Activated naive CD8-positive, alpha-beta T cell treated with anti-CD3 and anti-CD28 coated beads for 36 hours (primary cell): ENCODE data around the gene PRORP. TPM values are rescaled to one million over a fixed set of nuclear protein-coding genes. Genes with fewer than 3 reads are reported as not detected.
"Not testable (repeated sequence)": the region's sequence is repeated elsewhere in the genome, so short reads cannot be mapped to it uniquely, and the experiment has no call there.

Experiments used
- DNase-seq: peaks from one replicate; pipeline ENCODE4 v3.0.0; 2021
- H3K27ac Mint-ChIP-seq: one replicate; pipeline ENCODE4 v1.8.0; 2022; ENCODE audit warnings: mild to moderate bottlenecking, moderate library complexity, mixed read lengths
- H3K27me3 Mint-ChIP-seq: one replicate; pipeline ENCODE4 v1.8.0; 2022; ENCODE audit warnings: mild to moderate bottlenecking, mixed read lengths
- H3K36me3 Mint-ChIP-seq: one replicate; pipeline ENCODE4 v1.8.0; 2021; ENCODE audit warnings: mild to moderate bottlenecking, mixed read lengths
- H3K4me1 Mint-ChIP-seq: one replicate; pipeline ENCODE4 v1.8.0; 2021; ENCODE audit warnings: mixed read lengths
- H3K4me3 Mint-ChIP-seq: one replicate; pipeline ENCODE4 v1.8.0; 2022; ENCODE audit warnings: mild to moderate bottlenecking, moderate library complexity, mixed read lengths
- H3K9me3 Mint-ChIP-seq: one replicate; pipeline ENCODE4 v1.8.0; 2022; ENCODE audit warnings: mixed read lengths
- total RNA-seq, 2 experiments: library from RNA; stranded (reverse); gene quantifications; one replicate each; pipeline ENCODE4 v1.2.3, GENCODE V29; 2021

The PRORP gene
- total RNA-seq, 2 experiments from 2014 or later: 33.6 to 38.0 TPM

- H3K27ac Mint-ChIP-seq: peak overlapping the region; percentile 97
- DNase-seq: no peak
- no peaks in the 10 kb centered on the region for H3K9me3 Mint-ChIP-seq
- no peaks in the 10 kb centered on the region for H3K27me3 Mint-ChIP-seq
- H3K4me1 Mint-ChIP-seq: peaks cover 51% of the 10 kb centered on the region
- H3K36me3 Mint-ChIP-seq: peaks cover 19% of the 10 kb centered on the region
- peak overlapping the region; percentile 87 for H3K4me3 Mint-ChIP-seq
These were observed 1.1 kb upstream of the PRORP start for GRCh38 chr14:35121026-35121886.

GRCh38 chr14:35122696-35123387 is 490 bp downstream of the PRORP start:
- H3K4me3 Mint-ChIP-seq: peak overlapping the region; percentile 87
- peak overlapping the region; percentile 97 for H3K27ac Mint-ChIP-seq
- DNase-seq: no peak
- no peaks in the 10 kb centered on the region for H3K9me3 Mint-ChIP-seq
- no peaks in the 10 kb centered on the region for H3K27me3 Mint-ChIP-seq
- peaks cover 50% of the 10 kb centered on the region for H3K4me1 Mint-ChIP-seq
- H3K36me3 Mint-ChIP-seq: peaks cover 24% of the 10 kb centered on the region

GRCh38 chr14:35123388-35123703 is 994 bp downstream of the PRORP start:
- Mint-ChIP-seq H3K27ac (peak overlapping the region; percentile 97), H3K4me3 (peak overlapping the region; percentile 87), H3K36me3 (peaks cover 27% of the 10 kb centered on the region), H3K4me1 (peaks cover 51% of the 10 kb centered on the region), H3K9me3 (no peaks in the 10 kb centered on the region), H3K27me3 (no peaks in the 10 kb centered on the region)
- no peak for DNase-seq

- peaks cover 51% of the 10 kb centered on the region for H3K4me1 Mint-ChIP-seq
- no peaks in the 10 kb centered on the region for H3K27me3 Mint-ChIP-seq
- H3K36me3 Mint-ChIP-seq: peaks cover 32% of the 10 kb centered on the region
- peak overlapping the region; percentile 87 for H3K4me3 Mint-ChIP-seq
- DNase-seq: no peak
- H3K9me3 Mint-ChIP-seq: no peaks in the 10 kb centered on the region
- no peak overlapping the region for H3K27ac Mint-ChIP-seq
These were observed 1.8 kb downstream of the PRORP start for GRCh38 chr14:35124127-35124526.

GRCh38 chr14:35133542-35134328 is 11.4 kb downstream of the PRORP start:
- no peak for DNase-seq
- Mint-ChIP-seq H3K4me3 (no peak overlapping the region), H3K27me3 (no peaks in the 10 kb centered on the region), H3K36me3 (peaks cover 33% of the 10 kb centered on the region), H3K27ac (no peak overlapping the region), H3K9me3 (no peaks in the 10 kb centered on the region), H3K4me1 (peaks cover 13% of the 10 kb centered on the region)

- H3K9me3 Mint-ChIP-seq: no peaks in the 10 kb centered on the region
- no peak overlapping the region for H3K27ac Mint-ChIP-seq
- peaks cover 29% of the 10 kb centered on the region for H3K36me3 Mint-ChIP-seq
- no peak overlapping the region for H3K4me3 Mint-ChIP-seq
- DNase-seq: no peak
- H3K4me1 Mint-ChIP-seq: peaks cover 13% of the 10 kb centered on the region
- no peaks in the 10 kb centered on the region for H3K27me3 Mint-ChIP-seq
These were observed 12.2 kb downstream of the PRORP start for GRCh38 chr14:35134329-35135123.

- no peak overlapping the region for H3K4me3 Mint-ChIP-seq
- no peak for DNase-seq
- peaks cover 13% of the 10 kb centered on the region for H3K36me3 Mint-ChIP-seq
- no peaks in the 10 kb centered on the region for H3K27me3 Mint-ChIP-seq
- peaks cover 15% of the 10 kb centered on the region for H3K4me1 Mint-ChIP-seq
- no peak overlapping the region for H3K27ac Mint-ChIP-seq
- no peaks in the 10 kb centered on the region for H3K9me3 Mint-ChIP-seq
These were observed 16.2 kb downstream of the PRORP start for GRCh38 chr14:35138585-35138984.

- Mint-ChIP-seq H3K36me3 (peaks cover 8% of the 10 kb centered on the region), H3K27me3 (no peaks in the 10 kb centered on the region), H3K4me1 (peaks cover 17% of the 10 kb centered on the region), H3K27ac (no peak overlapping the region), H3K9me3 (no peaks in the 10 kb centered on the region), H3K4me3 (no peak overlapping the region)
- DNase-seq: no peak
These were observed 18.6 kb downstream of the PRORP start for GRCh38 chr14:35140718-35141581.

- H3K4me3 Mint-ChIP-seq: no peak overlapping the region
- peaks cover 1% of the 10 kb centered on the region for H3K36me3 Mint-ChIP-seq
- no peaks in the 10 kb centered on the region for H3K27me3 Mint-ChIP-seq
- no peak overlapping the region for H3K27ac Mint-ChIP-seq
- H3K9me3 Mint-ChIP-seq: no peaks in the 10 kb centered on the region
- peaks cover 11% of the 10 kb centered on the region for H3K4me1 Mint-ChIP-seq
- no peak for DNase-seq
These were observed 21.7 kb downstream of the PRORP start for GRCh38 chr14:35144029-35144428.

GRCh38 chr14:35146711-35147149 is 24.4 kb downstream of the PRORP start:
- Mint-ChIP-seq H3K4me3 (no peak overlapping the region), H3K4me1 (peaks cover 7% of the 10 kb centered on the region), H3K27ac (no peak overlapping the region), H3K9me3 (no peaks in the 10 kb centered on the region), H3K27me3 (no peaks in the 10 kb centered on the region), H3K36me3 (peaks cover 3% of the 10 kb centered on the region)
- no peak for DNase-seq

- no peak for DNase-seq
- Mint-ChIP-seq H3K4me1 (peaks cover 7% of the 10 kb centered on the region), H3K4me3 (no peak overlapping the region), H3K27me3 (no peaks in the 10 kb centered on the region), H3K36me3 (peaks cover 3% of the 10 kb centered on the region), H3K27ac (no peak overlapping the region), H3K9me3 (no peaks in the 10 kb centered on the region)
These were observed 24.8 kb downstream of the PRORP start for GRCh38 chr14:35147186-35147585.

- H3K27ac Mint-ChIP-seq: no peak overlapping the region
- no peak for DNase-seq
- no peak overlapping the region for H3K4me3 Mint-ChIP-seq
- H3K27me3 Mint-ChIP-seq: no peaks in the 10 kb centered on the region
- peaks cover 3% of the 10 kb centered on the region for H3K36me3 Mint-ChIP-seq
- H3K4me1 Mint-ChIP-seq: peaks cover 7% of the 10 kb centered on the region
- H3K9me3 Mint-ChIP-seq: no peaks in the 10 kb centered on the region
These were observed 25.4 kb downstream of the PRORP start for GRCh38 chr14:35147711-35148110.

GRCh38 chr14:35149239-35149638 is 26.9 kb downstream of the PRORP start:
- H3K27me3 Mint-ChIP-seq: no peaks in the 10 kb centered on the region
- peaks cover 11% of the 10 kb centered on the region for H3K4me1 Mint-ChIP-seq
- no peak overlapping the region for H3K4me3 Mint-ChIP-seq
- no peak for DNase-seq
- H3K36me3 Mint-ChIP-seq: peaks cover 5% of the 10 kb centered on the region
- H3K27ac Mint-ChIP-seq: no peak overlapping the region
- no peaks in the 10 kb centered on the region for H3K9me3 Mint-ChIP-seq

GRCh38 chr14:35152531-35152930 is 30.2 kb downstream of the PRORP start:
- H3K27me3 Mint-ChIP-seq, DNase-seq, H3K36me3 Mint-ChIP-seq, H3K9me3 Mint-ChIP-seq, H3K4me3 Mint-ChIP-seq, H3K27ac Mint-ChIP-seq: not testable (repeated sequence)
- peaks cover 18% of the 10 kb centered on the region for H3K4me1 Mint-ChIP-seq
